Kidney epithelial cell (primary cell): ENCODE measurements around the gene PLCB2. TPM values are rescaled to one million over a fixed set of nuclear protein-coding genes. Genes with fewer than 3 reads are reported as not detected.

Experiments
- DNase-seq: peaks from one replicate; pipeline ENCODE4 v3.0.0-alpha.2; 2010; ENCODE audit warnings: low read depth
- H3K27me3 ChIP-seq: 2 replicates; pipeline ENCODE4 v1.6.0; 2011; ENCODE audit warnings: low read length; ENCODE audit not compliant: control insufficient read depth, insufficient read depth
- H3K36me3 ChIP-seq: 2 replicates; pipeline ENCODE4 v1.5.1; 2011; ENCODE audit warnings: low read length; ENCODE audit not compliant: control insufficient read depth, insufficient read depth
- H3K4me3 ChIP-seq: 2 replicates; pipeline ENCODE4 v1.5.1; 2011; ENCODE audit warnings: low read depth, mild to moderate bottlenecking, control low read depth, low read length
- CTCF ChIP-seq: IDR thresholded peaks from 2 replicates; pipeline ENCODE4 v1.5.1; 2011; ENCODE audit warnings: mild to moderate bottlenecking, moderate library complexity, low read length, control low read depth, inconsistent platforms; ENCODE audit not compliant: insufficient read depth, poor library complexity, severe bottlenecking
- total RNA-seq: library from RNA; depleted of rRNA; stranded (reverse); fragments of >200 nt; gene quantifications from 2 replicates; pipeline ENCODE4 v1.2.3, GENCODE V29; 2015

PLCB2 gene
- total RNA-seq, 1 donor from 2014 or later: 1.5 TPM

GRCh38 chr15:40298216-40298935 is 9.4 kb downstream of the PLCB2 start:
- DNase-seq: no peak
- no peak for TF ChIP-seq CTCF
- Histone ChIP-seq H3K27me3 (peaks cover 52% of the 10 kb centered on the region), H3K4me3 (no peak overlapping the region), H3K36me3 (no peaks in the 10 kb centered on the region)

- H3K27me3 ChIP-seq: peaks cover 52% of the 10 kb centered on the region
- DNase-seq: no peak
- no peak for TF ChIP-seq CTCF
- H3K4me3 ChIP-seq: no peak overlapping the region
- H3K36me3 ChIP-seq: no peaks in the 10 kb centered on the region
Measured at GRCh38 chr15:40297356-40297755, 10.4 kb downstream of the PLCB2 start.

GRCh38 chr15:40296561-40297230 is 11.0 kb downstream of the PLCB2 start:
- H3K27me3 ChIP-seq: peaks cover 54% of the 10 kb centered on the region
- no peaks in the 10 kb centered on the region for H3K36me3 ChIP-seq
- no peak for TF ChIP-seq CTCF
- no peak overlapping the region for H3K4me3 ChIP-seq
- DNase-seq: no peak

- DNase-seq: no peak
- peaks cover 59% of the 10 kb centered on the region for H3K27me3 ChIP-seq
- TF ChIP-seq CTCF: no peak
- H3K36me3 ChIP-seq: no peaks in the 10 kb centered on the region
- H3K4me3 ChIP-seq: no peak overlapping the region
Measured at GRCh38 chr15:40295877-40296560, 11.7 kb downstream of the PLCB2 start.

GRCh38 chr15:40295297-40295696 is 12.4 kb downstream of the PLCB2 start:
- no peak for DNase-seq
- no peak for TF ChIP-seq CTCF
- Histone ChIP-seq H3K27me3 (peaks cover 62% of the 10 kb centered on the region), H3K36me3 (no peaks in the 10 kb centered on the region), H3K4me3 (no peak overlapping the region)
